ENCODE results near the gene BACH2. TPM values are rescaled to one million over a fixed set of nuclear protein-coding genes. Genes with fewer than 3 reads are reported as not detected.
"Not testable (repeated sequence)": the region's sequence is repeated elsewhere in the genome, so short reads cannot be mapped to it uniquely, and the experiment has no call there.

BACH2 gene
- total RNA-seq, 1 experiment from 2014 or later = 0.15 TPM

- no peak for DNase-seq (ENCODE audit: extremely low read depth, low read depth)
Measured at GRCh38 chr6:90079560-90080490, 216.8 kb downstream of the BACH2 start.

GRCh38 chr6:90078513-90079289 lies 217.9 kb downstream of the BACH2 start:
- DNase-seq (ENCODE audit: extremely low read depth, low read depth) = no peak

GRCh38 chr6:90076511-90077415 lies 219.9 kb downstream of the BACH2 start:
- no peak for DNase-seq (ENCODE audit: extremely low read depth, low read depth)

GRCh38 chr6:90074161-90074850 lies 222.3 kb downstream of the BACH2 start:
- no peak for DNase-seq (ENCODE audit: extremely low read depth, low read depth)

GRCh38 chr6:90072935-90073464 lies 223.6 kb downstream of the BACH2 start:
- no peak for DNase-seq (ENCODE audit: extremely low read depth, low read depth)

GRCh38 chr6:90072501-90072900 lies 224.1 kb downstream of the BACH2 start:
- DNase-seq (ENCODE audit: extremely low read depth, low read depth) = no peak

- DNase-seq (ENCODE audit: extremely low read depth, low read depth) = no peak
Measured at GRCh38 chr6:90068703-90069523, 227.7 kb downstream of the BACH2 start.

- no peak for DNase-seq (ENCODE audit: extremely low read depth, low read depth)
Measured at GRCh38 chr6:90068264-90068663, 228.4 kb downstream of the BACH2 start.

GRCh38 chr6:90066697-90067096 lies 229.9 kb downstream of the BACH2 start:
- DNase-seq (ENCODE audit: extremely low read depth, low read depth) = no peak

GRCh38 chr6:90065173-90065572 lies 231.5 kb downstream of the BACH2 start:
- DNase-seq (ENCODE audit: extremely low read depth, low read depth) = no peak

- DNase-seq (ENCODE audit: extremely low read depth, low read depth) = no peak
Measured at GRCh38 chr6:90062667-90063066, 234.0 kb downstream of the BACH2 start.

- no peak for DNase-seq (ENCODE audit: extremely low read depth, low read depth)
Measured at GRCh38 chr6:90062051-90062450, 234.6 kb downstream of the BACH2 start.

GRCh38 chr6:90059178-90059577 lies 237.5 kb downstream of the BACH2 start:
- not testable (repeated sequence) for DNase-seq (ENCODE audit: extremely low read depth, low read depth)

GRCh38 chr6:90055924-90056323 lies 240.7 kb downstream of the BACH2 start:
- DNase-seq (ENCODE audit: extremely low read depth, low read depth) = not testable (repeated sequence)

GRCh38 chr6:90054193-90054592 lies 242.4 kb downstream of the BACH2 start:
- not testable (repeated sequence) for DNase-seq (ENCODE audit: extremely low read depth, low read depth)

GRCh38 chr6:90053614-90054013 lies 243.0 kb downstream of the BACH2 start:
- DNase-seq (ENCODE audit: extremely low read depth, low read depth) = no peak

- no peak for DNase-seq (ENCODE audit: extremely low read depth, low read depth)
Measured at GRCh38 chr6:90049295-90049694, 247.3 kb downstream of the BACH2 start.

- DNase-seq (ENCODE audit: extremely low read depth, low read depth) = no peak
Measured at GRCh38 chr6:90048206-90048967, 248.3 kb downstream of the BACH2 start.
